ENCODE data around the gene TIGD7. TPM values are rescaled to one million over a fixed set of nuclear protein-coding genes. Genes with fewer than 3 reads are reported as not detected.
A peak's percentile ranks its signal among the peaks of the same experiment; 100 is the strongest.

The TIGD7 gene
- total and polyA plus RNA-seq, 2 donors: 6.4 to 9.8 TPM

GRCh38 chr16:3289998-3290673, 15.1 kb downstream of the TIGD7 start:
- 98% methylated on average over 16 of the region's 16 CpGs for WGBS
- peaks cover 0 to 1% of the 10 kb centered on the region in 2 donors for H3K27me3 ChIP-seq (ENCODE audit: control insufficient read depth in 2 of 2, insufficient read depth in 1 of 2, low read length in 1 of 2)
- no peak overlapping the region for H3K4me3 ChIP-seq (ENCODE audit: low read length in 2 of 2)
- H3K4me1 ChIP-seq (ENCODE audit: control insufficient read depth in 2 of 2, insufficient read depth in 2 of 2, low read length in 2 of 2): peaks cover 0 to under 1% of the 10 kb centered on the region in 2 donors
- no peak for DNase-seq (ENCODE audit: low read depth in 6 of 9, low spot score in 9 of 9)
- H3K36me3 ChIP-seq (ENCODE audit: control insufficient read depth in 2 of 2, insufficient read depth in 2 of 2, low read length in 1 of 2): peaks cover 61 to 71% of the 10 kb centered on the region in 2 donors
- peaks cover 37 to 80% of the 10 kb centered on the region in 2 donors for H3K9me3 ChIP-seq (ENCODE audit: control insufficient read depth in 2 of 2, insufficient read depth in 1 of 2, low read length in 1 of 2)
- H3K27ac ChIP-seq (ENCODE audit: low read depth in 1 of 2, low read length in 1 of 2): no peak overlapping the region

GRCh38 chr16:3285131-3285530, 20.1 kb downstream of the TIGD7 start:
- H3K27ac ChIP-seq (ENCODE audit: low read depth in 1 of 2, low read length in 1 of 2): no peak overlapping the region
- H3K4me1 ChIP-seq (ENCODE audit: control insufficient read depth in 2 of 2, insufficient read depth in 2 of 2, low read length in 2 of 2): peaks cover 16 to 20% of the 10 kb centered on the region in 2 donors
- H3K9me3 ChIP-seq (ENCODE audit: control insufficient read depth in 2 of 2, insufficient read depth in 1 of 2, low read length in 1 of 2): peaks cover 20 to 53% of the 10 kb centered on the region in 2 donors
- no peak overlapping the region for H3K4me3 ChIP-seq (ENCODE audit: low read length in 2 of 2)
- no peak for DNase-seq (ENCODE audit: low read depth in 6 of 9, low spot score in 9 of 9)
- H3K36me3 ChIP-seq (ENCODE audit: control insufficient read depth in 2 of 2, insufficient read depth in 2 of 2, low read length in 1 of 2): peaks cover 39 to 48% of the 10 kb centered on the region in 2 donors
- WGBS: 98% methylated on average over 6 of the region's 6 CpGs
- no peaks in the 10 kb centered on the region for H3K27me3 ChIP-seq (ENCODE audit: control insufficient read depth in 2 of 2, insufficient read depth in 1 of 2, low read length in 1 of 2)

- H3K27me3 ChIP-seq (ENCODE audit: control insufficient read depth in 2 of 2, insufficient read depth in 1 of 2, low read length in 1 of 2): no peaks in the 10 kb centered on the region
- WGBS: 8% methylated on average over 56 of the region's 56 CpGs
- peaks cover 26 to 34% of the 10 kb centered on the region in 2 donors for H3K36me3 ChIP-seq (ENCODE audit: control insufficient read depth in 2 of 2, insufficient read depth in 2 of 2, low read length in 1 of 2)
- peak overlapping the region; percentile 99 for H3K27ac ChIP-seq (ENCODE audit: low read depth in 1 of 2, low read length in 1 of 2)
- H3K4me3 ChIP-seq (ENCODE audit: low read length in 2 of 2): peak overlapping the region; percentile 80 to 83
- DNase-seq (ENCODE audit: low read depth in 6 of 9, low spot score in 9 of 9): peak in 1 of 9 donors; percentile 13
- H3K9me3 ChIP-seq (ENCODE audit: control insufficient read depth in 2 of 2, insufficient read depth in 1 of 2, low read length in 1 of 2): peaks cover 9 to 42% of the 10 kb centered on the region in 2 donors
- H3K4me1 ChIP-seq (ENCODE audit: control insufficient read depth in 2 of 2, insufficient read depth in 2 of 2, low read length in 2 of 2): peaks cover 16 to 20% of the 10 kb centered on the region in 2 donors
These were observed 21.4 kb downstream of the TIGD7 start for GRCh38 chr16:3283543-3284447.

- DNase-seq (ENCODE audit: low read depth in 6 of 9, low spot score in 9 of 9): peak; percentile 84 to 98 (median 92)
- WGBS: under 1% methylated on average over 72 of the region's 72 CpGs
- H3K4me1 ChIP-seq (ENCODE audit: control insufficient read depth in 2 of 2, insufficient read depth in 2 of 2, low read length in 2 of 2): peaks cover 16 to 20% of the 10 kb centered on the region in 2 donors
- no peaks in the 10 kb centered on the region for H3K27me3 ChIP-seq (ENCODE audit: control insufficient read depth in 2 of 2, insufficient read depth in 1 of 2, low read length in 1 of 2)
- peak within 1 kb of the TSS; percentile 80 to 83 for H3K4me3 ChIP-seq (ENCODE audit: low read length in 2 of 2)
- H3K36me3 ChIP-seq (ENCODE audit: control insufficient read depth in 2 of 2, insufficient read depth in 2 of 2, low read length in 1 of 2): peaks cover 20 to 29% of the 10 kb centered on the region in 2 donors
- peak within 1 kb of the TSS; percentile 99 for H3K27ac ChIP-seq (ENCODE audit: low read depth in 1 of 2, low read length in 1 of 2)
- peaks cover 6 to 33% of the 10 kb centered on the region in 2 donors for H3K9me3 ChIP-seq (ENCODE audit: control insufficient read depth in 2 of 2, insufficient read depth in 1 of 2, low read length in 1 of 2)
These were observed 22.3 kb downstream of the TIGD7 start, which contains the start of gene ZNF263 for GRCh38 chr16:3282730-3283542. Gene ZNF263 (plus strand): TSS chr16:3283491. CDS start chr16:3283819, 328 bp downstream.

GRCh38 chr16:3282103-3282729, 23.0 kb downstream of the TIGD7 start:
- Histone ChIP-seq H3K27me3 (ENCODE audit: control insufficient read depth in 2 of 2, insufficient read depth in 1 of 2, low read length in 1 of 2) (peaks cover 0 to 2% of the 10 kb centered on the region in 2 donors), H3K36me3 (ENCODE audit: control insufficient read depth in 2 of 2, insufficient read depth in 2 of 2, low read length in 1 of 2) (peaks cover 20 to 24% of the 10 kb centered on the region in 2 donors), H3K4me1 (ENCODE audit: control insufficient read depth in 2 of 2, insufficient read depth in 2 of 2, low read length in 2 of 2) (peaks cover 16 to 20% of the 10 kb centered on the region in 2 donors), H3K9me3 (ENCODE audit: control insufficient read depth in 2 of 2, insufficient read depth in 1 of 2, low read length in 1 of 2) (peaks cover 6 to 31% of the 10 kb centered on the region in 2 donors), H3K4me3 (ENCODE audit: low read length in 2 of 2) (peak overlapping the region; percentile 80 to 83), H3K27ac (ENCODE audit: low read depth in 1 of 2, low read length in 1 of 2) (peak overlapping the region; percentile 99)
- peak in 4 of 9 donors; percentile 12 to 18 (median 13) for DNase-seq (ENCODE audit: low read depth in 6 of 9, low spot score in 9 of 9)
- WGBS: 15% methylated on average over 29 of the region's 29 CpGs

GRCh38 chr16:3281222-3281820, 23.9 kb downstream of the TIGD7 start:
- no peak for DNase-seq (ENCODE audit: low read depth in 6 of 9, low spot score in 9 of 9)
- Histone ChIP-seq H3K4me1 (ENCODE audit: control insufficient read depth in 2 of 2, insufficient read depth in 2 of 2, low read length in 2 of 2) (peaks cover 16 to 20% of the 10 kb centered on the region in 2 donors), H3K9me3 (ENCODE audit: control insufficient read depth in 2 of 2, insufficient read depth in 1 of 2, low read length in 1 of 2) (peaks cover 3 to 25% of the 10 kb centered on the region in 2 donors), H3K27me3 (ENCODE audit: control insufficient read depth in 2 of 2, insufficient read depth in 1 of 2, low read length in 1 of 2) (peaks cover 0 to 2% of the 10 kb centered on the region in 2 donors), H3K4me3 (ENCODE audit: low read length in 2 of 2) (no peak overlapping the region), H3K27ac (ENCODE audit: low read depth in 1 of 2, low read length in 1 of 2) (no peak overlapping the region), H3K36me3 (ENCODE audit: control insufficient read depth in 2 of 2, insufficient read depth in 2 of 2, low read length in 1 of 2) (peaks cover 14 to 15% of the 10 kb centered on the region in 2 donors)
- 98% methylated on average over 6 of the region's 6 CpGs for WGBS

GRCh38 chr16:3276679-3277078, 28.6 kb downstream of the TIGD7 start:
- H3K9me3 ChIP-seq (ENCODE audit: control insufficient read depth in 2 of 2, insufficient read depth in 1 of 2, low read length in 1 of 2): peaks cover 0 to 6% of the 10 kb centered on the region in 2 donors
- H3K4me3 ChIP-seq (ENCODE audit: low read length in 2 of 2): no peak overlapping the region
- DNase-seq (ENCODE audit: low read depth in 6 of 9, low spot score in 9 of 9): no peak
- H3K27ac ChIP-seq (ENCODE audit: low read depth in 1 of 2, low read length in 1 of 2): no peak overlapping the region
- H3K27me3 ChIP-seq (ENCODE audit: control insufficient read depth in 2 of 2, insufficient read depth in 1 of 2, low read length in 1 of 2): peaks cover 0 to 5% of the 10 kb centered on the region in 2 donors
- H3K4me1 ChIP-seq (ENCODE audit: control insufficient read depth in 2 of 2, insufficient read depth in 2 of 2, low read length in 2 of 2): peaks cover 0 to 2% of the 10 kb centered on the region in 2 donors
- H3K36me3 ChIP-seq (ENCODE audit: control insufficient read depth in 2 of 2, insufficient read depth in 2 of 2, low read length in 1 of 2): no peaks in the 10 kb centered on the region
- 91% methylated on average over 5 of the region's 5 CpGs for WGBS

GRCh38 chr16:3274947-3275346, 30.3 kb downstream of the TIGD7 start:
- H3K27me3 ChIP-seq (ENCODE audit: control insufficient read depth in 2 of 2, insufficient read depth in 1 of 2, low read length in 1 of 2): peaks cover 0 to 5% of the 10 kb centered on the region in 2 donors
- no peaks in the 10 kb centered on the region for H3K36me3 ChIP-seq (ENCODE audit: control insufficient read depth in 2 of 2, insufficient read depth in 2 of 2, low read length in 1 of 2)
- DNase-seq (ENCODE audit: low read depth in 6 of 9, low spot score in 9 of 9): no peak
- H3K4me3 ChIP-seq (ENCODE audit: low read length in 2 of 2): no peak overlapping the region
- H3K27ac ChIP-seq (ENCODE audit: low read depth in 1 of 2, low read length in 1 of 2): no peak overlapping the region
- H3K4me1 ChIP-seq (ENCODE audit: control insufficient read depth in 2 of 2, insufficient read depth in 2 of 2, low read length in 2 of 2): no peaks in the 10 kb centered on the region
- peaks cover 0 to 6% of the 10 kb centered on the region in 2 donors for H3K9me3 ChIP-seq (ENCODE audit: control insufficient read depth in 2 of 2, insufficient read depth in 1 of 2, low read length in 1 of 2)
